WTC11 (cell line): Measurements from ENCODE around the gene RBCK1. TPM values are rescaled to one million over a fixed set of nuclear protein-coding genes. Genes with fewer than 3 reads are reported as not detected.
A peak's percentile ranks its signal among the peaks of the same experiment; 100 is the strongest.

Experiments used
- ATAC-seq: fragments of 200-7000 bp; cut with Tn5 transposase; 2 replicates; pipeline ENCODE4 v1.10.0; 2021; ENCODE audit warnings: mild to moderate bottlenecking, moderate library complexity
- CTCF ChIA-PET: fragments of 300-600 bp; sonication (Branson Sonifier 250); formaldehyde crosslinking; loops from one replicate; lab custom pipeline; 2021; ENCODE audit warnings: antibody characterized with exemption; lab: Charles Lee
- POLR2A ChIA-PET: fragments of 350-600 bp; sonication (Branson Sonifier 250); formaldehyde crosslinking; loops from one replicate; lab custom pipeline; 2021; ENCODE audit warnings: antibody characterized with exemption; lab: Charles Lee
- DNase-seq: peaks from one replicate; pipeline ENCODE4 v3.0.0; 2021; ENCODE audit warnings: low spot score
- H3K27ac Mint-ChIP-seq: 2 replicates; pipeline ENCODE4 v1.8.0; 2021; ENCODE audit warnings: mixed read lengths
- H3K27me3 Mint-ChIP-seq: 2 replicates; pipeline ENCODE4 v1.8.0; 2021; ENCODE audit warnings: low read depth, mild to moderate bottlenecking, moderate library complexity, mixed read lengths
- H3K36me3 Mint-ChIP-seq: 2 replicates; pipeline ENCODE4 v1.8.0; 2021; ENCODE audit warnings: mixed read lengths
- H3K4me1 Mint-ChIP-seq: 2 replicates; pipeline ENCODE4 v1.8.0; 2022; ENCODE audit warnings: mixed read lengths
- H3K4me3 Mint-ChIP-seq: 2 replicates; pipeline ENCODE4 v1.8.0; 2021; ENCODE audit warnings: mild to moderate bottlenecking, moderate library complexity, mixed read lengths
- H3K9me3 Mint-ChIP-seq: 2 replicates; pipeline ENCODE4 v1.8.0; 2021; ENCODE audit warnings: mixed read lengths
- CBFB ChIP-seq: sonication (generic); formaldehyde crosslinking; IDR thresholded peaks from 2 replicates; pipeline ENCODE4 v1.8.1; 2022; ENCODE audit warnings: mild to moderate bottlenecking, low read depth, missing genetic modification reagents
- CREM ChIP-seq: sonication (generic); formaldehyde crosslinking; IDR thresholded peaks from 2 replicates; pipeline ENCODE4 v1.8.1; 2022; ENCODE audit warnings: mild to moderate bottlenecking, missing genetic modification reagents, moderate library complexity
- ETV6 ChIP-seq: sonication (generic); formaldehyde crosslinking; IDR thresholded peaks from 2 replicates; pipeline ENCODE4 v1.8.1; 2022; ENCODE audit warnings: mild to moderate bottlenecking, missing genetic modification reagents
- FOXK1 ChIP-seq: sonication (generic); formaldehyde crosslinking; IDR thresholded peaks from 2 replicates; pipeline ENCODE4 v1.8.0; 2022; ENCODE audit warnings: mild to moderate bottlenecking, moderate library complexity, missing genetic modification reagents
- FOXP4 ChIP-seq: sonication (generic); formaldehyde crosslinking; IDR thresholded peaks from 2 replicates; pipeline ENCODE4 v1.8.0; 2022; ENCODE audit warnings: mild to moderate bottlenecking, missing genetic modification reagents
- GABPB1 ChIP-seq: sonication (generic); formaldehyde crosslinking; IDR thresholded peaks from 2 replicates; pipeline ENCODE4 v1.8.1; 2023; ENCODE audit warnings: mild to moderate bottlenecking, missing genetic modification reagents
- GTF2I ChIP-seq: fragments of 250-450 bp; sonication (Bioruptor Pico); conservative IDR thresholded peaks from 2 replicates; pipeline ENCODE4 v1.4.0; 2021; ENCODE audit warnings: mild to moderate bottlenecking
- MAX ChIP-seq: sonication (generic); formaldehyde crosslinking; IDR thresholded peaks from 2 replicates; pipeline ENCODE4 v1.8.0; 2022; ENCODE audit warnings: mild to moderate bottlenecking, missing genetic modification reagents
- MYBL2 ChIP-seq: sonication (generic); formaldehyde crosslinking; IDR thresholded peaks from 2 replicates; pipeline ENCODE4 v1.8.1; 2023; ENCODE audit warnings: mild to moderate bottlenecking, moderate library complexity, missing genetic modification reagents
- NFATC4 ChIP-seq: fragments of 250-450 bp; sonication (Bioruptor Pico); IDR thresholded peaks from 2 replicates; pipeline ENCODE4 v1.9.0; 2021; ENCODE audit warnings: mild to moderate bottlenecking
- PRRX2 ChIP-seq: fragments of 250-450 bp; sonication (Bioruptor Pico); IDR thresholded peaks from 2 replicates; pipeline ENCODE4 v1.8.0; 2021; ENCODE audit warnings: mild to moderate bottlenecking
- SP1 ChIP-seq: sonication (generic); formaldehyde crosslinking; conservative IDR thresholded peaks from 2 replicates; pipeline ENCODE4 v1.8.1; 2022; ENCODE audit warnings: missing genetic modification reagents
- TEAD1 ChIP-seq: sonication (generic); formaldehyde crosslinking; IDR thresholded peaks from 2 replicates; pipeline ENCODE4 v1.8.0; 2022; ENCODE audit warnings: mild to moderate bottlenecking, missing genetic modification reagents
- TP53 ChIP-seq: sonication (generic); formaldehyde crosslinking; IDR thresholded peaks from 2 replicates; pipeline ENCODE4 v1.8.1; 2023; ENCODE audit warnings: mild to moderate bottlenecking, missing genetic modification reagents
- USF1 ChIP-seq: sonication (generic); formaldehyde crosslinking; IDR thresholded peaks from 2 replicates; pipeline ENCODE4 v1.8.0; 2022; ENCODE audit warnings: mild to moderate bottlenecking, missing genetic modification reagents
- ZBTB21 ChIP-seq: sonication (generic); formaldehyde crosslinking; IDR thresholded peaks from 2 replicates; pipeline ENCODE4 v1.8.1; 2023; ENCODE audit warnings: mild to moderate bottlenecking, missing genetic modification reagents, borderline replicate concordance
- ZNF423 ChIP-seq: fragments of 250-450 bp; sonication (Bioruptor Pico); IDR thresholded peaks from 2 replicates; pipeline ENCODE4 v2.1.2; 2022; ENCODE audit warnings: mild to moderate bottlenecking, moderate library complexity
- total RNA-seq: library from RNA; stranded (reverse); gene quantifications from 3 replicates; pipeline ENCODE4 v1.2.3, GENCODE V29; 2021
- TF ChIP-seq, protein P1 (sequence below): sonication (generic); formaldehyde crosslinking; IDR thresholded peaks from 2 replicates; pipeline ENCODE4 v1.8.1; 2023; ENCODE audit warnings: mild to moderate bottlenecking, moderate library complexity, missing genetic modification reagents
- TF ChIP-seq, protein P2 (sequence below): sonication (generic); formaldehyde crosslinking; IDR thresholded peaks from 2 replicates; pipeline ENCODE4 v1.8.1; 2023; ENCODE audit warnings: mild to moderate bottlenecking, missing genetic modification reagents, moderate library complexity
- TF ChIP-seq, protein P3 (sequence below): fragments of 250-450 bp; sonication (Bioruptor Pico); conservative IDR thresholded peaks from 2 replicates; pipeline ENCODE4 v1.9.0; 2021; ENCODE audit warnings: mild to moderate bottlenecking
- TF ChIP-seq, protein P4 (sequence below): sonication (generic); formaldehyde crosslinking; IDR thresholded peaks from 2 replicates; pipeline ENCODE4 v1.8.0; 2023; ENCODE audit warnings: missing genetic modification reagents

RBCK1 gene
- total RNA-seq, 1 experiment from 2014 or later, result 75.2 TPM

DNA sequence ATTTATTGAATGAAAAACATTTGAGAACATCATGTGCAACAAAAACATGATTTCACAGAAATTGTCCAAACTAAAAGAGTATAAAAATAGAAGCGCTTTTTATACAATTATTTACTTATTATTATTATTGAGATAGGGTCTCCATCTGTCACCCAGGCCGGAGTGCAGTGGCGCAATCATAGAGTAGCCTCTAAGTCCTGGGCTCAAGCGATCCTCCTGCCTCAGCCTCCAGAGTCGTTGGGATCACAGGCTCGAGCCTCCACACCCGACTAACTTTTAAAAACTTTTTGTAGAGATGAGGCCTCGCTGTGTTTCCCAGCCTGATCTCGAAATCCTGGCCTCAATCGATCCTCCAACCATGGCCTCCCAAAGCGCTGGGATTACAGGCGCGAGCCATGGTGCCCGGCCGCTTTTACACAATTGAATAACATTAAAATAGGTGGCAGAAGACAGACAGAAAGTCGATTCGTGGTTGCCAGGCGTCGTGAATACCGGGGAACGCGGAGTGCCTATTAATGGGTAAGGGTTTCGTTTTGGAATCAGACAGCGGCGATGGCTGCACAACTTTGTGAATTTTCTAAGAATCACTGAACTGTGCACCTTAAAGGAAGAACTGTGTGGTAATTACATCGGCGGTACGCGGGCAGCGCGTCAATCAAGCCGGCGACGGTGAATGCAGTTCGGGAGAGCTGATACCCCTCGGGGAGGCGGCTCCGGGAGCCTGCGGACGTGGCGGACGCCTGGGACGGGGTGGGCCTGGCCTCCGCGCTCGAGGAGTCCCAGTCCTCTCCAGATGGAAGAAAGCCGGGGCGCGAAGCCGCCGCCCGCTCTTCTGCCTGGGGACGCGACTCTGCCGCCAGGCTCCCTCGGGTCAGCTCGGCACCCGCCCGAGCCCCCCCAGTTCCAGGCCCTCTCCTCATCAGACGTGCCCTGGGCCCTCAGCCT is 53.4 kb downstream of the RBCK1 start:
- ChIA-PET CTCF (interaction anchor here (0.9 to 1.8 kb wide), 5 partner anchors 30 to 184 kb away, joined by 3 to 11 read pairs (median 5); partner anchors contain the start of genes NRSN2 and TRIB3), POLR2A (interaction anchor here (0.6 to 1.0 kb wide), 4 partner anchors 14 to 208 kb away, joined by 4 to 6 read pairs (median 5); no protein-coding TSS in a partner anchor)
- H3K4me1 Mint-ChIP-seq, result peaks cover 19% of the 10 kb centered on the region
- H3K27ac Mint-ChIP-seq, result no peak overlapping the region; the same call in 1 of the 2 replicates
- H3K9me3 Mint-ChIP-seq, result peaks cover 5% of the 10 kb centered on the region
- peak overlapping the region; percentile 95 for H3K4me3 Mint-ChIP-seq
- peak; percentile 59 for ATAC-seq
- peaks cover 34% of the 10 kb centered on the region for H3K27me3 Mint-ChIP-seq
- TF ChIP-seq MAX (CRISPR knock-in tag) (peak; percentile 31; the same call in 1 of the 2 replicates), GABPB1 (CRISPR knock-in tag) (no peak), GTF2I (CRISPR knock-in tag) (0 out of 2 replicates have a peak, but pooled peaks have one; percentile 40)
- TF ChIP-seq, protein P1, sequence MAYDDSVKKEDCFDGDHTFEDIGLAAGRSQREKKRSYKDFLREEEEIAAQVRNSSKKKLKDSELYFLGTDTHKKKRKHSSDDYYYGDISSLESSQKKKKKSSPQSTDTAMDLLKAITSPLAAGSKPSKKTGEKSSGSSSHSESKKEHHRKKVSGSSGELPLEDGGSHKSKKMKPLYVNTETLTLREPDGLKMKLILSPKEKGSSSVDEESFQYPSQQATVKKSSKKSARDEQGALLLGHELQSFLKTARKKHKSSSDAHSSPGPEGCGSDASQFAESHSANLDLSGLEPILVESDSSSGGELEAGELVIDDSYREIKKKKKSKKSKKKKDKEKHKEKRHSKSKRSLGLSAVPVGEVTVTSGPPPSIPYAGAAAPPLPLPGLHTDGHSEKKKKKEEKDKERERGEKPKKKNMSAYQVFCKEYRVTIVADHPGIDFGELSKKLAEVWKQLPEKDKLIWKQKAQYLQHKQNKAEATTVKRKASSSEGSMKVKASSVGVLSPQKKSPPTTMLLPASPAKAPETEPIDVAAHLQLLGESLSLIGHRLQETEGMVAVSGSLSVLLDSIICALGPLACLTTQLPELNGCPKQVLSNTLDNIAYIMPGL (CRISPR knock-in tag), result 0 out of 2 replicates have a peak, but pooled peaks have one; percentile 17
- H3K36me3 Mint-ChIP-seq, result no peaks in the 10 kb centered on the region
- DNase-seq, result peak; percentile 58

DNA sequence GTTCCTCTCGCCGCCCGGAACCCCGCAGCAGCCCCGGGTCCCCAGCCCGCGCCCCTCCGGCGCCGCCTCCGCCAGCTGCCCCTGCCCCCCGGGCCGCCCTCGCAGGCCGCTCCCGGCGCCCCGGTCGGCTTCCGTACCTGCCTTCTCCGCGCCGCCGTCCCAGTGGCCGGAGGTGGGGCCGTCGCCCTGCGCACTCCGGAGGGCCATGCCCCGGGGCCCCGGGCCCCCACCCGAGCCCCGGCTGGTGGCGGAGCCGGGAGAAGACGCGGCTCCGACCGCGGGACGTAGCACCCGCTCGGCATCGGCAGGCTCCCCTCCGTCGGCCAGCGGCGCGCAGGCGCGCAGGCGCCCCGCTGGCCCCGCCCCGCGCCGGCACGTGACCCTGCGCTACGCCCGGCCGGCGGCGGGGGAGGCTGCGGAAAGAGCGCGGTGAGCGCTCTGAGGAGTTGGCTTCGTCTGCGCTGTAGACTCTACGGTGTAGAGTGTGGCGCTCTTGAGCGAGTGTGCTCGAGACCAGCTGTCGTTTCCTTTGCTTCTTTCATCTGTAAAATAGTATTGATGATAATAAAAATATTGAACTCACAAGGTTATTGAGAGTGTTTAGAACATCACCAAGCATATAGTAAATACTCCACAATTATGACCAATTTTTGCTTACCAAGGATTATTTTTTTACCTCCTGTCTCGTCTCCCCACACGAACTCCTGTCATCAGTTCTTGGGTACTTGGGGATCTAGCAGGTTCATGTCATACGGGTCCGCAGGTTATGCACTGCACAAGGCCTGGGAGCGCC is 54.3 kb downstream of the RBCK1 start, which contains the start of gene TBC1D20:
Gene TBC1D20, minus strand, starts transcription at position 335 of the 793 bp plus-strand sequence. Its CDS starts 128 bp downstream, at position 207.
- H3K9me3 Mint-ChIP-seq, result peaks cover 12% of the 10 kb centered on the region
- TF ChIP-seq, protein P2, sequence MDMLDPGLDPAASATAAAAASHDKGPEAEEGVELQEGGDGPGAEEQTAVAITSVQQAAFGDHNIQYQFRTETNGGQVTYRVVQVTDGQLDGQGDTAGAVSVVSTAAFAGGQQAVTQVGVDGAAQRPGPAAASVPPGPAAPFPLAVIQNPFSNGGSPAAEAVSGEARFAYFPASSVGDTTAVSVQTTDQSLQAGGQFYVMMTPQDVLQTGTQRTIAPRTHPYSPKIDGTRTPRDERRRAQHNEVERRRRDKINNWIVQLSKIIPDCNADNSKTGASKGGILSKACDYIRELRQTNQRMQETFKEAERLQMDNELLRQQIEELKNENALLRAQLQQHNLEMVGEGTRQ (CRISPR knock-in tag), result peak; percentile 98
- TF ChIP-seq, protein P3, sequence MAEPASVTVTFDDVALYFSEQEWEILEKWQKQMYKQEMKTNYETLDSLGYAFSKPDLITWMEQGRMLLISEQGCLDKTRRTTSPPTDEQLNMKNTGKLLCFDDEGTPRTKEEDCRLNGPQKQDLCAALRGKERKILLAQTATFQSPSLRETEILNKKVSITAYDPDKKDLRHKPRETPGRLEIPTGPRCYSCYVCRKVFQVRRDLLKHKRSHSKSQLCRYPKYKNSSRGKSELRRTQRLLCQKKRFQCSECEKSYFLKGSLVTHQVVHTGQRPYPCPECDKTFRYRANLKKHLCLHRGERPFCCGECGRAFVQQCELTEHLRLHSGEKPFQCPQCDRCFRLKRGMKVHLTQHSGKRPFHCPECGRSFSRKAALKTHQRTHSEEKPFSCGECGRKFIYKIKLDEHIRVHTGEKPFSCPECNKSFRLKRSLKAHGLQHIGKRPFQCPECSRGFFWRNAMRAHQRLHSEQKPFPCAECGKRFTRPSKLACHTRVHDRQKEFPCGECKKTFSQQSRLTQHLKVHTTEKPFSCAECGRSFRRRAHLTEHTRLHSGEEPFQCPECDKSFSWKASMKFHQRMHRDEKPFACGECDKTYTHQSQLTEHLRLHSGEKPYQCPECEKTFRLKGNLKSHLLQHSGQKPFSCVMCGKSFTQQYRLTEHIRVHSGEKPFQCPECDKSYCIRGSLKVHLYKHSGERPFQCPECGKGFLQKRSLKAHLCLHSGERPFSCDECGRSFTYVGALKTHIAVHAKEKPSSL (CRISPR knock-in tag), result no peak
- peak; percentile 64; the same call in 1 of the 2 replicates for TF ChIP-seq CREM (CRISPR knock-in tag)
- TF ChIP-seq ZBTB21 (CRISPR knock-in tag), result 0 out of 2 replicates have a peak, but pooled peaks have one; percentile 17
- TF ChIP-seq MAX (CRISPR knock-in tag), result peak; percentile 40; the same call in 1 of the 2 replicates
- peak; percentile 84 for TF ChIP-seq SP1 (CRISPR knock-in tag)
- peak; percentile 83 for TF ChIP-seq USF1 (CRISPR knock-in tag)
- TF ChIP-seq FOXP4 (CRISPR knock-in tag), result 0 out of 2 replicates have a peak, but pooled peaks have one; percentile 45
- 0 out of 2 replicates have a peak, but pooled peaks have one; percentile 25 for TF ChIP-seq FOXK1 (CRISPR knock-in tag)
- peak; percentile 4; the same call in 1 of the 2 replicates for TF ChIP-seq ZNF423 (CRISPR knock-in tag)
- TF ChIP-seq TP53, result peak; percentile 60
- TF ChIP-seq CBFB (CRISPR knock-in tag), result peak; percentile 46; the same call in 1 of the 2 replicates
- no peak for TF ChIP-seq NFATC4
- TF ChIP-seq TEAD1 (CRISPR knock-in tag), result peak; percentile 1; the same call in 1 of the 2 replicates
- peak; percentile 64 for TF ChIP-seq ETV6 (CRISPR knock-in tag)
- 0 out of 2 replicates have a peak, but pooled peaks have one; percentile 11 for TF ChIP-seq MYBL2 (CRISPR knock-in tag)
- TF ChIP-seq, protein P4, sequence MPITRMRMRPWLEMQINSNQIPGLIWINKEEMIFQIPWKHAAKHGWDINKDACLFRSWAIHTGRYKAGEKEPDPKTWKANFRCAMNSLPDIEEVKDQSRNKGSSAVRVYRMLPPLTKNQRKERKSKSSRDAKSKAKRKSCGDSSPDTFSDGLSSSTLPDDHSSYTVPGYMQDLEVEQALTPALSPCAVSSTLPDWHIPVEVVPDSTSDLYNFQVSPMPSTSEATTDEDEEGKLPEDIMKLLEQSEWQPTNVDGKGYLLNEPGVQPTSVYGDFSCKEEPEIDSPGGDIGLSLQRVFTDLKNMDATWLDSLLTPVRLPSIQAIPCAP, result no peak
- no peak for TF ChIP-seq PRRX2 (CRISPR knock-in tag)
- TF ChIP-seq, all 79 proteins: peak for 14
- Mint-ChIP-seq H3K27ac (no peak within 1 kb of the TSS; the same call in 1 of the 2 replicates), H3K4me3 (peak within 1 kb of the TSS; percentile 95), H3K36me3 (peaks cover 3% of the 10 kb centered on the region), H3K27me3 (peaks cover 43% of the 10 kb centered on the region), H3K4me1 (peaks cover 19% of the 10 kb centered on the region)
- ATAC-seq (peak; percentile 96), DNase-seq (peak; percentile 78)
- POLR2A ChIA-PET, result interaction anchor here (0.6 to 1.0 kb wide), 5 partner anchors 14 to 360 kb away, joined by 4 to 6 read pairs (median 5); no protein-coding TSS in a partner anchor
- CTCF ChIA-PET, result interaction anchor here (0.9 to 1.8 kb wide), 6 partner anchors 31 to 183 kb away, joined by 3 to 11 read pairs (median 4); partner anchors contain the start of genes NRSN2 and TRIB3
